Fibroblast of villous mesenchyme (primary cell): Measurements from ENCODE around the gene CRTAC1. TPM values are rescaled to one million over a fixed set of nuclear protein-coding genes. Genes with fewer than 3 reads are reported as not detected.

Experiments
- DNase-seq: peaks from one replicate; pipeline ENCODE4 v3.0.0-alpha.2; 2010; ENCODE audit warnings: low read depth
- H3K4me3 ChIP-seq: 2 replicates; pipeline ENCODE4 v1.5.1; 2011; ENCODE audit warnings: low read depth, mild to moderate bottlenecking, low read length
- total RNA-seq: library from RNA; depleted of rRNA; stranded (reverse); fragments of >200 nt; gene quantifications from 2 replicates; pipeline ENCODE4 v1.2.3, GENCODE V29; 2012
- TF ChIP-seq, protein P1 (sequence below): IDR thresholded peaks from 2 replicates; pipeline ENCODE4 v1.5.1; 2012; ENCODE audit warnings: low read depth, mild to moderate bottlenecking, low read length; ENCODE audit not compliant: insufficient read depth

The CRTAC1 gene
- total RNA-seq, 1 donor, result not detected

GRCh38 chr10:97975598-97975997 is 54.8 kb downstream of the CRTAC1 start:
- no peak overlapping the region for H3K4me3 ChIP-seq
- TF ChIP-seq, protein P1, sequence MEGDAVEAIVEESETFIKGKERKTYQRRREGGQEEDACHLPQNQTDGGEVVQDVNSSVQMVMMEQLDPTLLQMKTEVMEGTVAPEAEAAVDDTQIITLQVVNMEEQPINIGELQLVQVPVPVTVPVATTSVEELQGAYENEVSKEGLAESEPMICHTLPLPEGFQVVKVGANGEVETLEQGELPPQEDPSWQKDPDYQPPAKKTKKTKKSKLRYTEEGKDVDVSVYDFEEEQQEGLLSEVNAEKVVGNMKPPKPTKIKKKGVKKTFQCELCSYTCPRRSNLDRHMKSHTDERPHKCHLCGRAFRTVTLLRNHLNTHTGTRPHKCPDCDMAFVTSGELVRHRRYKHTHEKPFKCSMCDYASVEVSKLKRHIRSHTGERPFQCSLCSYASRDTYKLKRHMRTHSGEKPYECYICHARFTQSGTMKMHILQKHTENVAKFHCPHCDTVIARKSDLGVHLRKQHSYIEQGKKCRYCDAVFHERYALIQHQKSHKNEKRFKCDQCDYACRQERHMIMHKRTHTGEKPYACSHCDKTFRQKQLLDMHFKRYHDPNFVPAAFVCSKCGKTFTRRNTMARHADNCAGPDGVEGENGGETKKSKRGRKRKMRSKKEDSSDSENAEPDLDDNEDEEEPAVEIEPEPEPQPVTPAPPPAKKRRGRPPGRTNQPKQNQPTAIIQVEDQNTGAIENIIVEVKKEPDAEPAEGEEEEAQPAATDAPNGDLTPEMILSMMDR, result no peak
- no peak for DNase-seq

- no peak for DNase-seq
- TF ChIP-seq, protein P1, result no peak
- H3K4me3 ChIP-seq, result no peak overlapping the region
Observed at GRCh38 chr10:97974526-97975525, 55.6 kb downstream of the CRTAC1 start.

DNA sequence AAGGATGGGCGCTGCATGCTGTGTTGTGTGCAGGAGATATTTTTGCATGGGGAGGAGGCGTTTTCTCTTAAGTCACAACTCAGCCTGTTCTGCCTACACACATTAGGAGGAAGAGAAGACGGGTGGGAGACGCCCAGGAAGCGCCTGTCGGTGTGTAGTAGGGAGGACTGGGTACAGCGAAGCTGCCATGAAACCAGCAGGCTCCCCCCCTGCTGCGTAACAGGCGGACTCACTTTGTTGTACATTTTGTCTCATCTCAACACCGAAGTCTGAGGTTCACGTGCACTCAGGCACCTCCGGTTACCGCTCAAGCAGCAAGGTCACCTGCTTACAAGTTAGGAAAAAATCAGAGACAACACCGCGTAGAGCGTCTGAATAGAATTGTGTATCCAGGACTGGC is 56.3 kb downstream of the CRTAC1 start:
- H3K4me3 ChIP-seq, result no peak overlapping the region
- TF ChIP-seq, protein P1, result no peak
- no peak for DNase-seq

- no peak overlapping the region for H3K4me3 ChIP-seq
- no peak for DNase-seq
- TF ChIP-seq, protein P1, result no peak
Observed at GRCh38 chr10:97969538-97970079, 60.8 kb downstream of the CRTAC1 start.

- TF ChIP-seq, protein P1, result no peak
- no peak for DNase-seq
- H3K4me3 ChIP-seq, result no peak overlapping the region
Observed at GRCh38 chr10:97964748-97965147, 65.7 kb downstream of the CRTAC1 start.

DNA sequence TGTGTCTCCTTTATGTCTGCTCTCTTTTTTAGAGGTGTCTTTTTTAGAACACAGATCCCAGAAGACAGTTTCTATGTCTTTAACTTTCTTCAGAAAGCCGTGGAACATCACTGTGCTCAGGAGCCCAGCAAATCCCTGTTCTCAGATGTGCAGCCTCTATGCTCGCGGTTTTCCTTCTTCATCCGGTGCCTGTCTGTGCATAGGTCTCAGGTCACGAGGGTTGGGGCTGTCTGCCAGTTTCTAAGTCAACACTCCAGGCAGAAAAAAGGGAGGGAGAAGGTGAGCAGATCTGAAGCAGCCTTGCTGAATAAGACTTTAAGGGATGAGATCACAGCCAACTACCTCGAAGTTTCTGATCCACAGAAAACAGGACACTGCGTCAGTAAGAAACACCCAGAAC is 68.5 kb downstream of the CRTAC1 start:
- no peak for DNase-seq
- TF ChIP-seq, protein P1, result no peak
- no peak overlapping the region for H3K4me3 ChIP-seq
